Stimulated activated CD8-positive, alpha-beta memory T cell treated with anti-CD3 and anti-CD28 coated beads, Interleukin-15, amount 100 ng/mL, for 4 hours (primary cell): Measurements from ENCODE around the gene HOXB3.

Experiments used
- DNase-seq, 2 donors: peaks; one replicate each; pipeline ENCODE4 v3.0.0-alpha.2; 2020; ENCODE audit warnings: low read depth in 2 of 2

Gene HOXB3

GRCh38 chr17:48612456-48612853 is 22.4 kb upstream of the HOXB3 start:
- DNase-seq: no peak

- no peak for DNase-seq
Measured at GRCh38 chr17:48611681-48612455, 21.8 kb upstream of the HOXB3 start.

GRCh38 chr17:48611213-48611612 is 21.2 kb upstream of the HOXB3 start:
- no peak for DNase-seq

- peak in 1 of 2 donors; percentile 39 for DNase-seq
Measured at GRCh38 chr17:48610282-48611211, 20.5 kb upstream of the HOXB3 start, which contains the start of gene HOXB7. Gene HOXB7 (minus strand): TSS chr17:48611017. CDS start chr17:48610918, 99 bp downstream.

DNA sequence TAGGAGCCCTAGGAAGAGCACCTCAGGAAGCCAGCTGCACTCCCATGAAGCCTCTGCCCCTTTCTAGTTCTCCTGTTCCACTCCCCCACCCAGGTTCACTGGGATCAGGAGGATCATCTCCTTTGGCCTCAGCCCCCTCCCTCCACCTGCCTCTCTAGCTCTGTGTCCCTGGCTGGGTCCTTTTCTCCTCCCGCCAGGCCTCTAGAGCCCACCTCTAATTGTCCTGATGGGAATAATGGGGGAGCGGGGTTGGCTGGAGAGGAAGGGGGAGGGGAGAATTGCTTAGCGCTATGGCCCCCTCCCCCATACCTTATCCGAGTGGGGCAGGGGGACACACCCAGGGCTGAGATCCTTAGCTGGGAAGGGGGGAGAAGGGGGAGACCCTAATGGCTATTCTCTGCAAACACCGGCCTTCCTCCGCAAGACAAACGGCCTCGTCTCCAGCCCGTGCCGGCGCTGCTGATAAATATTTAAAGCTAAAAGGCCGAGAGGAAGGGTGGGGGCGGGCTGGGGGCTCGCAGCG is 19.8 kb upstream of the HOXB3 start:
- DNase-seq: no peak

DNA sequence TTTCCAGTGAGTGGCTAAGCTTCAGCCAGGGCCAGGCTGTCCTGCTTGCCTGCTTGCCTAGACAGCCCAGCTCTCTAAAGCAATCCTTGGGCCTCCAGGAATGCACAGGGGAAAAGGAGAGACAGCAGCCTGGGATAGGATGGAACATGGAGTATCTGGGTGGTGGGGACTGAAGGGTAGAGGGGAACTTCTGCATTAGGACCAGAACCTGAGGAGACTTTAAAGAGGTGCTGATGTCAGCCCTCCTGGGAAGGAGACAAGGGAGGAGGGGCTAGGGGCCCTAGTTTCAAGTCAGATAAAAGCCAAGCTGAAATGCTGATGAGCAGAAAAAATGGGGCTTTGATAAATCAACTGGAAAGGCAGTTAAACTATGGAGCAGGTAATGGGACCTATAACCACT is 19.0 kb upstream of the HOXB3 start:
- no peak for DNase-seq

DNA sequence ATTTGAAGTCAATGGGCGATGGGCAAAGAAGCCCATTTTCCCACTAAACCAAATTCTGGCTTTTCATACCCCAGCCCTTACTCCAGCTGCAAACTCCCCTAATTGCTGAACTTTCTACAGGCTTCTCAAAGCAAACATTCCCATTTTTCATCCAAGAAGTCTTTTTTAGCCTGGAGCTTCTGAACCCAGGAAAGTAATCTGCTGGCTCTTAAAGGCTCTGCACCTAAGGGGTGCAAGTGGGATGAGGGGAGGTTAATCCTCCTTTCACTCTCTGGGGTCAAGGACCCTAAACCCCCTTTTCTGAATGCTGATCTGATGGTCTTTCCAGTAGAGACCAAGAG is 18.4 kb upstream of the HOXB3 start:
- no peak for DNase-seq

DNA sequence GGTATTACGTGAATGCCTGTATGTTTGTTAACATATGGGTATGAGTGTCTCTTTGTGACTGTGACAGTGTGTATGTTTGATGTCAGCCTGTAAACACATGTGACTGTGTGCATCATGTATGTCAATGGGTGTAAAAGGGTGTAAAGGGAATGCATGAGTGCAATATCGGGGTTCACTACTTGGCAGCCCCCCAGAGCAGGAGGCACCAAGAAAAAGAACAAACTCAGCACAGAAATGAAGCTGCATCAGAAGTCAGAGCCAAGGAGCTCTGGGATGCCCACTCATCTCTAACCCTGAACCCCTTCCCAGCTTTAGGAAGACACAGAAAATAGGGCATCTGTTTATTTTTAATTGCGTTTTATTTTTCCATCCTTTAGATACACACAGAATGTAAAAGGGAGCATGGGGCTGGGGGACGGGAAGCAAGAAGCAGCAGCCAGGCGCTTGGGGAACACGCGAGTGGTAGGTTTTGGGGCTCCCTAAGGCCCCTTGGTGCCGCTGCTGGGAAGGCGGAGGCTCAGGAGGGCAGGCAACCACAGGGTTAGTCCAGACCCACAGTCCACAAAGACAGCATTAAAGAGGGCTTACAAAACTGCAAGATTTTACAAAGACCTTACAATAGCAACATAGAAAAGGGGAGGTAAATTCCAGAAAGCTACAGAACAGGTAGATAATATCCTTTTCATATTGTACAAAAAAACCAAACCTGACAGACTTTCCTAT is 17.0 kb upstream of the HOXB3 start:
- no peak for DNase-seq

DNA sequence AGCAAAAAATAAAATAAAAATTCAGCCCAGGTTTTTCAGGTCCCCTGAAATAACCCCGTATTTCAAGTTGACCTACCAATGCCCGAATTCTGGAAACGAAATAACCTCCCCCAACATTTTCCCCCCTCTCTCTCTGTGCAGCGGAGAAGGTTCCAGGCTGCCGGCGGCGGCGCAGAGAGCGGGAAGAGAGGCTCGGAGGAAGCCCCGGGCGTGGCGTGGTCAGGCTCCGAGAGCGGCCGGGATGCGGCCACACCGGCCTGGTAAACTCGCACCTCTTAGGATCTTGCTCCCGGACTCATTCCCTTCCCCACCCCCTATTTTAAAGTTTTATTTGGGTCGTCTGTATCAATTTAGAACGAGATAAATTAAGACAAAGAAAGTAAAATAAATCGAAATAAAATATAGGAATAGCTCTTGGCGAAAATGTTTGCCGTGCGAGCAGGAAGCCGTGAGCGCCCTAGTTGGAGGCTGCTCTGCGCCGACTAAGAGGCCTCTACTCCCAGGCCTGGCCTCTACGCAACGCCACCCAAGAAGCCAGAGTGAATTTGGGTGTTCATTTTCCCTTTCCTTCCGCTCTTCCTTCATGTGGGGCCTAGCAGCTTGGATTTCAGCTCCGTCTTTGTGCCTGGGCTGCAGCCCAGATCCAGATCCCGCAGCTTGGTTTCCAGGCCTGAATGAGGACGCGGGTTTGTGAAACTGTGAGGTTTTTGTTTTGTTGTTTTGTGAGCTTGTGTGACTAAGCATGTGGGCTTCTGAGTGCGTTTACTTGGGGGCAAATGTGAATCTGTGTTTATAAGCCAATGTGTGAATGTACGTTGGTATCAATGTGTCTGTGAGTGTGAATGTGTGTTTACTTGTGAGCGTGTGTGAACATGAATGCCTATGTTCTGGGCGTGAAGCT is 16.2 kb upstream of the HOXB3 start:
- DNase-seq: no peak

- no peak for DNase-seq
Measured at GRCh38 chr17:48605409-48605919, 15.4 kb upstream of the HOXB3 start.

- no peak for DNase-seq
Measured at GRCh38 chr17:48604770-48605329, 14.8 kb upstream of the HOXB3 start, which contains the start of gene HOXB6. Gene HOXB6 (minus strand): TSS chr17:48604986. CDS start chr17:48598150, 6,836 bp downstream.

DNA sequence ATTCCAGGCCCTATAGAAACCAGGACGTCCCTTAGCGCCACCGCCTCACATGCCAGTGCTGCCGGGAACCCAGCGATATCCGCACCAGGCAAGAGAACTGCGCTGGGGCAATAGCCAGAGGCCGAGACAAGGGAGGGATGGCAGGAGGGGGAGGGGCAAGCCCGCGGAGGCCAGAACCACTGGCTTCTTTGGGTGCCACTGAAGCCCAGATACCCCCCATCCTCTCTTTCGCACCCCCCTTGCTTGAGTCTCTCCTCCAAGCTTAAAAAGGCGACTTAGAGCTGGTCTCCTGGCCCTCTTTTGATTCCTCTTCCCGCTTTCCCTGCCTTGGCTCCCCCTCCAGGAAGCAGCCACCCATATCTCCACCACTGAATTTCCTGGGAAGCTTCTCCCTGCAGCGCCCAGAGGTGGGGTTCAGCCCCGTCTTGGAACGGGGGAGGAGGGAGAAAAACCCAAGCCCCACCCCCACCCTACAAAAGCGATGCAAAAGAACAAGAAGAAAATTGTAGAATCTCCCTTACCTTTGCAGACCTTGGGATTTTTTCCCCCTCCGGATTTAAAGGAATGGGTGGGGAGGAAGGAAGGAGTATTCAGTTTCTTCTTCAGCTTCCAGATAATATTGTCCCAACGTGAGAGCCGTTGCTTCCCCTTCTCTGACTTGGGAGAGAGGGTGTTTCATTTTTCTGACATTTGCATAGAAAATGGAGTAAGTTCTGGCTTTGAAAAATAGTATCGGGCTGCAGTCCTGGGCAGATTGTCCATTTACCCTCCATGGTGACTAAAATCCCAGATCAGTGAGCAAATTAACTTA is 14.1 kb upstream of the HOXB3 start:
- no peak for DNase-seq

DNA sequence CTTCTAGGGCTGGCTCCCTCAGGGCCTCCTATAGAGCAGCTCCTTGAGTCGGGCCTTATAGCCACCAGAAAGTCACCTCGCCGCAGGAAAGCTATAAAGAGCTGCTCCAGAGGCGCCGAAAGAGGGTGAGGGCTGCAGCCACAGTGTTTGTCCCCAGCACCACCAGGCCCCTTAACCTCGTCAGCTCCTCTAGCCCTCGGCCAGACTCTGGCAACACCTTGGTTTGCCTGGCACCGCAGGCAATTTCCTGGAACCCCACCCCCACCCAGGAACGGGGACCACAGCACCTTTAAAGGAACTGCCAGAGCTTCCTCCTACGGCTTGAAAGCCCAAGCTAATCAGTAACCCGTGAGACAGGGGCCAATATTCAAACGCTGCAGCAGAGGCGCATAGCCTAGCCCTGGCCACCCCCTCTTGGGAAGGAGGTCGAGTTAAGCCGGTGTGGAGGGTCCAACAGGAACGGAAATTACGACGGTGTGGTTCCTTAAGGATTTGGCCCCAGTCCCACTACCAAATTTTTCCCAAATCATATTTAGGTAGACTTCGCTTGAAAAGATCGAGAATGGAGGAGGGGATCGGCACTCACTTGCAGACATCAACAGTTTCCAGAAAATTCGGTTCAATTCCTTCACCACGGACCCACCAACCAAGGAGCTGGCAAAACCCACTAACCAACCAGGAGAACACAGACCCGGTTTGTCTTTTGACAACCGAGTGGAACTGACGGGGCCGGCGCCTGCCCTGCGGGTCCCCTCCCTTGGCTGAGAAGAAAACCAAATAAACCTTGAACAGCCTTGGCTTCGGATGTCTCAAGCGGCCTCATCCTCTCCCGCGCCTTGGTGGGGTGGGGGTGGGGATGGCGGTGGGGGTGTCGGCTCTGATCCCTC is 11.7 kb upstream of the HOXB3 start:
- no peak for DNase-seq

- DNase-seq: no peak
Measured at GRCh38 chr17:48601207-48601538, 11.1 kb upstream of the HOXB3 start.

- DNase-seq: no peak
Measured at GRCh38 chr17:48600244-48601098, 10.4 kb upstream of the HOXB3 start.

GRCh38 chr17:48599354-48599753 is 9.3 kb upstream of the HOXB3 start:
- no peak for DNase-seq

- no peak for DNase-seq
Measured at GRCh38 chr17:48598736-48599135, 8.7 kb upstream of the HOXB3 start.
